Stimulated activated CD8-positive, alpha-beta memory T cell treated with anti-CD3 and anti-CD28 coated beads, Interleukin-12 subunit alpha, Interleukin-12 subunit beta, amount 100 ng/mL, for 24 hours (primary cell): ENCODE measurements around the gene PRR5L.

Source experiments
- DNase-seq: peaks from one replicate; pipeline ENCODE4 v3.0.0-alpha.2; 2020; ENCODE audit errors: extremely low read depth

PRR5L gene

GRCh38 chr11:36358436-36358835 is 62.3 kb downstream of the PRR5L start:
- no peak for DNase-seq

- no peak for DNase-seq
Observed at GRCh38 chr11:36360318-36360717, 64.2 kb downstream of the PRR5L start.

GRCh38 chr11:36360826-36361415 is 64.8 kb downstream of the PRR5L start:
- DNase-seq, result no peak

GRCh38 chr11:36361472-36361871 is 65.4 kb downstream of the PRR5L start:
- no peak for DNase-seq

GRCh38 chr11:36361901-36362391 is 65.9 kb downstream of the PRR5L start:
- no peak for DNase-seq

GRCh38 chr11:36362902-36363301 is 66.8 kb downstream of the PRR5L start:
- DNase-seq, result no peak

- no peak for DNase-seq
Observed at GRCh38 chr11:36363361-36364268, 67.5 kb downstream of the PRR5L start.

GRCh38 chr11:36364551-36365325 is 68.7 kb downstream of the PRR5L start:
- no peak for DNase-seq

- no peak for DNase-seq
Observed at GRCh38 chr11:36365907-36366306, 69.8 kb downstream of the PRR5L start.

GRCh38 chr11:36367806-36368680 is 72.0 kb downstream of the PRR5L start:
- DNase-seq, result no peak

GRCh38 chr11:36371181-36371580 is 75.1 kb downstream of the PRR5L start:
- DNase-seq, result no peak

GRCh38 chr11:36371590-36371989 is 75.5 kb downstream of the PRR5L start:
- no peak for DNase-seq

- no peak for DNase-seq
Observed at GRCh38 chr11:36372101-36372771, 76.1 kb downstream of the PRR5L start.

- DNase-seq, result no peak
Observed at GRCh38 chr11:36373016-36374010, 77.2 kb downstream of the PRR5L start.

- no peak for DNase-seq
Observed at GRCh38 chr11:36374726-36375125, 78.6 kb downstream of the PRR5L start.

- DNase-seq, result no peak
Observed at GRCh38 chr11:36375353-36376008, 79.4 kb downstream of the PRR5L start.

GRCh38 chr11:36376009-36376887 is 80.2 kb downstream of the PRR5L start:
- no peak for DNase-seq
